ENCODE measurements around the gene TOX4.
"Not testable (repeated sequence)": the region's sequence is repeated elsewhere in the genome, so short reads cannot be mapped to it uniquely, and the experiment has no call there.

TOX4 gene

DNA sequence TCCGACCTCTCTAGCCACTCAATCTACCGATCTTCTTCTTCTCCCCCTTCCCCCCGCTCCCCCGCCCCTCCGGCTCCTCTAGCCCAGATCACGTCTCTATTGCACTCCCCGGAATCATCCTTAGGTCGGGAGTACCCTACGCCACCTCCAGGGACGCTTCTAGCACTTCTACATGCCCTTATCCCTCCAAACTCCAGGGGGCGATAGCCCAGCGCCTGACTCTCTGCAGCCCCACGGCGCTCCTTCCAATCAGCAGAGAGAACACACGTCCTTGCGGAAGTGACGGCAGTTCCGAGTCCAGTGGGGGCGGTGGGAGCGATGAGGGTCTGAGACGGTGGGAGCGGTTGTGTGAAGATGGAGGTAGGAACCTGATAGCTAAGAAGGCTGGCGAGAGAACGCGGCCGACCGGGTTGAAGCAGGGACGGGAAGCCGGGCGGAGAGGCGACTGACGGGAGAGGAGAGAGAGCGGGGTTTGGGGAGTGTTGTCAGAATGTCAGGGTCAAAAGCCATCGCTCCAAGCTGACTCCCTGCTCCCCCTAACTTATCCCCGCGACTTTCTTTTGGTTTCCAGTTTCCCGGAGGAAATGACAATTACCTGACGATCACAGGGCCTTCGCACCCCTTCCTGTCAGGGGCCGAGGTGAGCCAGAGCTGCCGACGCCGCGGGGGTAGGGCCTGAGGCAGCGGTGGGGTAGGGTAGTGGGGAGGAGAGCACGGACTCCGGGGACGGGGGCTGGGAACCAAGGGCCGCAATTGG lies at the start of gene TOX4, which contains the start of gene RAB2B:
TOX4 (plus strand) TSS at position 271 of the 757 bp plus-strand sequence; CDS start at position 355, 84 bp downstream.
RAB2B (minus strand) TSS at position 35 of the 757 bp plus-strand sequence. CDS start 87 bp downstream, outside the sequence.
- DNase-seq: peak; percentile 97 to 98

DNA sequence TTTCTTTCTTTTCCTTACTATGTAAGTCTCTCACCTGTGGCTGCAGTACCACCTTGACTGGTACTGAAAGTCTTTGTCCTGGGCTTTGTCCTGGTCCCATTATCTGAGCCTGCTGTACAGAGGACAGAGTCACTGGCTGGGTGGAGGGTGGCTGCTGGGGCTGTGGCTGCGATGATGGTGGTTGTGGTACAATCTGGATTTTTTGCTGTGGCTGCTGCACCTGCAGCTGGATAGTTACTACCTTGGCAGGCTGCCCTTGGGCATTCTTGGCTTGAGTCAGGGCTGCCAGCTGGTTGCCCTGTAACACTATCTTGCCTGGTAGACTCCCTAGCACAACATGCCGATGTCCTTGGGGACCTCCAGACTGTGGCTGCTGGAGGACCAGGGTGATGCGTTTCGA lies 48.1 kb upstream of the TOX4 start:
- DNase-seq: no peak

DNA sequence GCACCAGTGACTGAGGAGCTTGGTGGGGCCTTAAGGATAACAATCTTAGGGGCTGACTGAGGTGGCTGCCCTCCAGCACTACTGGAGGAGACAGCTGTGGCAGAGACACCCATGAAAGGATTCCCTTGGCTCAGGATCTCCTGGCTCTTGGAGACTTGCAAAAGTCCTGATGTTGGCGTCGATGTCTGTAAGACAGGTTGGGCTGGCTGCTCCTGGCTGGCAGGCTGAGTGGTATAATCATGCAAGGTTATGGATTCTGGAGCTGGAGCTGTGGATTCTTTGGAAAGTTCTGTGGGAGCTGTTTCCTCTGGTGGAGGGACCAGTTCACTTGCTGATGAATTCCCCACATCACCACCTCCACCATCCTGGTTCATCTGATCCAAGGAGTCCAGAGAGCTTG lies 45.9 kb upstream of the TOX4 start:
- no peak for DNase-seq

DNA sequence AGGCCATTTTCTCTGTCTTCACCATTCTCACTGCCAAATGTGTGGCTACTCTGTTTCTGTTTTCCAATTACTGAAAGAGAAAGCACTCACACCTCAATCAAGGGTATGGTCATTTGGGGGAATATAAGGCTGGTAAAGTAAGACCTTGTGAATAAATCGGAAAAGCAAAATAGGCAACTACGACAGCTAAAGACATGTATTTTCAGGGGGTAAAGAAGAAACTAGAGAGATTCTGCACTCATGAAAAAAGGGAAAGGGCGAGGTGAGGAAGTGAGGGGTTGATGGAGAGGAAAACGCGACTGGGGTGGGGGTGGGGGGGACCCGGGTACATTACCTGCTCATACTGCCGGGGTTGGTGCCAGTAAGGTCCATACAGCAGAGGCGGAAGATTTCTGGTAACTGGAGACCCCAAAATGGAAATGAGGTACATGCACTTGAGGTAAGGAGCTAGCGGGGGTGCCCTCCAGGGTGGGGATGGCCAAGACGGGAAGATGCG lies 40.4 kb upstream of the TOX4 start:
- no peak for DNase-seq

DNA sequence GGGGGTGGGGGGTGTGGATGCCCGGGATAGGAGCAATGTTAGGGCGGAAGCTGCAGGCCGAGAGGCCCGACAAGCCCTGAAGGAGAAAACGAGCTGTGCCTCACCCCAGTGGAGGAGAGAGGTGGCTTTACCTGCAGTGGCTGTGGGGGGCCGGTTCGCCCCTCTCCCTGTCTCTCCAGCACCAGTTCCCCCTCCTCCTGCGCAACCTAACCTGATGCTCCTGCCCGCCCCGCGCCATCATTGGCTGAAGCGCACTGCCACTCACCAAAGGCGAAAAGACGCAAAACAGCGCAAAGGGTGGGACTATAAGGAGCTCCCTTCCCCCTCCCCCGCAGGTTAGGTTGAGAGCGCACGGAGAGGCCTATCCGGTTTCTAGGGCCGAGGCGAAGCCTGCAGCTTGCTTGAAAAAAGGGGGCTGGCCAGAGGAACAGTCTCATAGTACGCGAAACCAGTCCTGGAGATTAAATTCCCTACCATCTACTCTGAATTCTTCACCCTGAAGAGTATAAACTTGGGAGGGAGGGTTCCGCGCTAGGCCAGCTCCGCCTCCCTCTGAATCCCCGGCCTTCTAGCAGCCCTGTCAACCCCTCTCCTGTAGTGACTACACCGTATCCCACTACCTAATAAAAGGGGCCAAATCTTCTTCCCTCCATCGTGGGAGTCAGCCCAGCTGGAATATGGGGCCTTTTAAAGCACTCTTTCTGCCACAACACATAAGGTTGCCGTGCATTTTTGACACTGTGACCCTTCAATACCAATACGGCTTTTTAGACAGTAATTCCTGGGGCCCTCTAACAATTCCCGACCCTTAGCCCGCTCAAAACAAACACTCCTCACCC lies 39.7 kb upstream of the TOX4 start:
- DNase-seq: peak; percentile 93 to 98

DNA sequence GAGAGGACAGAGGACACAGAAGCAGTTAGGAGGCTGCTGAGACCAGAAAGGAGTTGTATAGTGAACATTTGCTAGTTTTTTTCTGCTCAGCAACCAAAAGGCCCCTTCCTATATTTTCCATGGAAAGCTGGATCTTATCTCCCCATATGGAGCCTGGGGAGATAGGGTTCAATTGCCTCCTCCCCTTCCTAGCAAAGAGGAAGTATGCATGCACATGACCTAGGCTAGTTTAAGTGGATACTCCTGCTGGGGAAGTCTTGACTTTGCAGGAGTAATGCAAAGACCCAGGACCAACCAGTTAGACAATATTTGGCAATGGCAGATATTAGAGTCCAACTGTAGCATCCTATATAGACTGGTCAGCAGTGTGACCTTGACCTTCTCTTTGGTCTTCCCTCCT lies 36.1 kb upstream of the TOX4 start:
- no peak for DNase-seq

DNA sequence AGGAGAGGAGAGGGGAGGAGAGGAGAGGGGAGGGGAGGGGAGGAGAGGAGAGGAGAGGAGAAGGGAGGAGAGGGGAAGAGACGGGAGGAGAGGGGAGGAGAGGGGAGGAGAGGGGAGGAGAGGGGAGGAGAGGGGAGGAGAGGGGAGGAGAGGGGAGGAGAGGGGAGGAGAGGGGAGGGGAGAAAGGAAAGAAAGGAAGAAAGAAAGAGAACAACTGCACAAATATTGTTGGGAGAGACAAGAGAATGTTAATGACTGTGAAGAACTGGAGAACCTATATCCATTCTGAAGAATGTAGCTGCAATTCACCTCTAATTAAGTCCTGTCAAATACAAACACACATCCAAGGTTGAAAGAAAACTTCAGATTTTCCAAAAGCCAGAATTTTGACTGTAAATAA lies 34.3 kb upstream of the TOX4 start:
- not testable (repeated sequence) for DNase-seq

DNA sequence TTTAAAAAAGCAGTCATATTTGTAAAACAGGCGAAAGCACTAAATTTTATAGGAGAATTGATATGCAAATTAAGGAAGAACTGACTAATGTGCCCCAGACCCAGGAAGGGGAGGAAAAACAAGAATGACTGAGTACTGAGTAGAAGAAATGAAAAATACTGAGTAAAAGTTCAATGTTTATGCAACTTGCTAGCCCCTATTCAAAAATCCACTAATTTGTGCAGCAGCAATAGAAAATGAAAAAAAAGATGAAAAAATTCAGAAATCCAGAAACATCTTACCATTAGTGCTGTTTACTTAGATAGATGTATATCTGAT lies 27.1 kb upstream of the TOX4 start:
- DNase-seq: no peak

DNA sequence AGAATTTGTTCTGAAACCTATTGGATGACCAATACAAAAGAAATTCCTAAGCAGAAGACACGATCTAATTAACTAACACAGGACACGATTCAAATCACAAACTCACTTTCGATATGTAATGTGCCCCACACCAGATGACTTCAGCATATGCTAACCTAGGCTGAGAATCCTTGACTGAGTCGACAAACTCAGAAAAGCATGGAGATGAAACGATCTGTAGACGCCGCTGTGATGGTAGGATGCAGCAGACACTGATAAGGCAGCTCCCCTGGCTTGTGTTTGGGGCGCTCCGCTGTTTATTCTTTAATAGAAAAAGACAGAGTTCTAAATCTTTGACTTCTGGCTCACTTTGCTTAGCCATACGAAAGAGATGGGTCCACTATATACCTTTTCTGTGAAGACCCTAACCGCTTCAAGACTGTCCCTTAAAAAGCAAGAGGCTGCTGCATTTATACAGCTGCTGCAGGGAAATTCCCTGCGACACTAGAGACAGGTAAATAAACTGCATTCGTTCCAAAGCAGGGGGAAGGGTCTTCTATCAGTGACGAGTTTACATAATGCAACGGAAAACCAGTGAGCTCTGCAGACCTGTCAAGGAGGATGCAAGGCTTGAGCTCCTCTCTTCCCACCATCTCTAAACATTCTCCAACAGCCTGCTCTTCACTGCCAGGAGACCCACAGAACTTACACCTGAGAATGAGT lies 22.0 kb upstream of the TOX4 start:
- DNase-seq: no peak

DNA sequence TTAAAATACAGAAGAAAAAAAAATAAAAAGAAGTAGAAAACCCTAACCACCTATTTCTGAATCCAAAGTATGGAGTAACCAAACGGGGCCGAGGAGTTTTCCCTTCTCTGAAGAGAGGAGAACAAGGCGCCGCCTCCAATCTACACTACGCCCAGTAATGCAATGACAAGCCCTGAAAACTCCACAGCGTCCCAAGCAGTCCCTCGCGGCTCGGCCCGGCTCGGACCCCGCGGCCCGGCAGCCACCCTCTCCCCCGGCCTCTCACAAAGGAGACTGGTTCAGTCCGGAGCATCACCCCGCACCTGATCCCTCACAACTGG lies 21.4 kb upstream of the TOX4 start:
- no peak for DNase-seq

DNA sequence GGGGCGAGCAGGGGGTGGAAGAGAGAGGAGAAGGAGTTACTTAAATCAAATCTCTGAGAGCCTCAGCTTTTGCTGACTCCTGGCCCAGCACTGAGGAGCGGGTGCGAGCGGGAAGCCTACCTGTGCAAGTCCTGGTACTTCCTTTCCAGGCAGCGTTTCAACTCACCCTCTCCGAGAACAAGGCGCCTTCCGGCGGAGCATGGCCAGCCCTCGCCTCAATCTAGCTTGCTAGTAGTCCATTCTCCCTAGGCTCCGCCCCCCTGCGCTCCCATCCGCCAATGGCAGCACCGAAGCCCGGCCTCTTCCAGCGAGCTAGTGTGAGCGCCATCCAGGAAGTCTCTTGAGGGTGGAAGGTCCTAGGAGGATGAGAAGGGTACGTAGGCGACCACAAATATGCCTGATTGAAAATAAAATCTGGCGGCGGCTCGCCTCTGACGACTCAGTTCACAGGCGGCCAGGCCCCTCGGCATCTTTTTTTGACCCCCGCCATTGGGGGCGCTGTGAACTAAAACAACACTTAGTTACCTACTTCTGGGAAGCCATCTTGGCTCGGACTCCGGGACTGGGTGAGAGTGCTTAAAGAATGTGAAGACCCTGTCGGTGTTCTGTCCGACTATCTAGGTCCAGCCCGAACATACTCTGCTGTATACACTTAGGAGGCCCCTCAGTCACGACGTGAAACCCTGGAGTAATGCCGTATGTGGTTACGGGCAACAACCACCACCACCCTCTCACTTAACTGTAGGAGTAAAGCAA lies 20.9 kb upstream of the TOX4 start, which contains the start of gene CHD8:
CHD8 (minus strand) TSS at position 212 of the 756 bp plus-strand sequence. CDS start 24,480 bp downstream, outside the sequence.
- DNase-seq: peak; percentile 99

DNA sequence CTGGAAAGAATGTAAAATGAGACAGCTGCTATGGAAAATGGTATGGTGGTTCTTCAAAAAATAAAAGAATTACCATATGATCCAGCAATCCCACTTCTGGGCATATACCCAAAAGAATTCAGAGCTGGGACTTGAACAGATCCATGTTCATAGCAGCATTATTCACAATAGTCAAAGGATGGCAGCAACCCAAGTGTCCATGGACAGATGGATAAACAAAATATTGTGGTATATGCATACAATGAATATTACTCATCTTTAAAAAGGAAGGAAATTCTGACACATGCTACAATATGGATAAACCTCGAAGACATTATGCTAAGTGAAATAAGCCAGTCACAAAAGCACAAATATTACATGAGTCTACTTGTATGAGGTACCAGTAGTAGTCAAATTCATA lies 9.4 kb upstream of the TOX4 start:
- no peak for DNase-seq

DNA sequence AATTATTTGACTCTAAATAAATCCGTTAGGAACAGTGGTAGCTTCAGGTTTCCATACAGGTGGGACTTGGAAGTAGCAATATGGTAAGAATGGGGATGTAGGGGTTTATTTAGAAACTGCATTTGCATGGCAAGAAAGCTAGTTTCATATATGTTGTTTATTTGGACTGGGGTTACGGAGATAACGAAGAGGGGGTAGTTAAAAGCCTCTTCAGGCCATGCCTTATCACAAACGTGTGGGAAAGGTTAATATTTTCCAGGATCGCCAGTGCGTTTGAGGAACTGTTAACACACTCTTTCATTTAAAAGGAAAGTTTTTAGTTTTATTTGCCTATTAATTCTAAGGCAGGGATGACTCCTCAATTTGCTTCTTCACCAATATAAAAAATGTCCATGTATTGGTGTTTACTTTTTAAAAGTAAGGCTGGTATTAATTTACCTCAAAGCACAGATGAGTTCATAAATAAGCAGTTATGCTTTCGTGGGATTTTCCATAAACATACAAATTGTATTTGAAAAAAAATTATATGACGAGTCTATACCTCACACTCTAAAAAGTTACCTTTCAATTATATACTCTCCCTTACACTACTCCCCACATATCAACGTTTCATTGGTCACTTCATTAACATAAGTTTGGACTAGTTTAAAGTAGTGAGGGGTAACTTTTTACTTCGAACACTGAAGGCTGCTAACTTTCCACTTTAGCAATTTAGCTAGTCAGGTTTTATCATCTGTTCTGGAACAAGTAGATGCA lies 1.1 kb upstream of the TOX4 start:
- DNase-seq: no peak

DNA sequence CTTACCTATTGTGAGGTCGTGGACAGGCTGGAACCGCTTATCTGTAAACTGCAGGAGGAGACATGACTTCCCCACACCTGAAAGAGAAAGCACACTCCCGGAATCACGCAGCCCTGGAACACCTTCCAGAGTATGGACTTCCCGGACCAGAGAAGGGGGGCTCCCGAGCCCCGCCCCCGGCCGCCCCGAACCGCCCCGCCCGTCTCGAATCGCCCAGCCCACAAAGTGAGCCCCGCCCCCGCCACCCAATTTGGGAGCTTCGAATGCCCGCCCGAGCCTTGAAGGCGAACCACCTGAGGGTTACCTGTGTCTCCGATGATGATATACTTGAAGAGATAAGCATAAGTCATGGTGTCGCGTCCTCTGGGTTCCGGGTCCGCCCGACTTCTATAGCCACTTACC lies 471 bp upstream of the TOX4 start:
- DNase-seq: peak in 1 of 2 experiments; percentile 77

DNA sequence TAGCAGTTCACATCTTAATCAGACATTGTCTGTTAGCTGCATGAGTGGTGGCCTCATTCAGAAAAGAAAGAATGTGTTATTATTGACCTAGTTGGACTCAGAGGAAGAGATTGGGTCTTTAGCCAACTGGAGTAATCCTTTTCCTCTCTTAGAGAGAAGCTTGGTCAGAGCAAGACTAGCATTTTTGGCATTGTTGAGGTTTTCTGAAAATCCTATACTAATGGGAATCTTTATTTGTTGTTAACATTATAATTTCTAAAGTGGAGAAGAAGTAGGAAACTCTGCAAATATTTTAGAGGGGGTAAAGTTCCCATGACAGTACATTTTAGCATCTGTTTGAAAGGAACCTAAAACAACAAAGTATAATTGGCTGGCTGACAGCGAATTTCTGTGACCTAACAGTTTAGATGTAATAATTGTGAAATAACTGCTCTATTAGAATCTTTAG lies 9.7 kb downstream of the TOX4 start:
- no peak for DNase-seq

DNA sequence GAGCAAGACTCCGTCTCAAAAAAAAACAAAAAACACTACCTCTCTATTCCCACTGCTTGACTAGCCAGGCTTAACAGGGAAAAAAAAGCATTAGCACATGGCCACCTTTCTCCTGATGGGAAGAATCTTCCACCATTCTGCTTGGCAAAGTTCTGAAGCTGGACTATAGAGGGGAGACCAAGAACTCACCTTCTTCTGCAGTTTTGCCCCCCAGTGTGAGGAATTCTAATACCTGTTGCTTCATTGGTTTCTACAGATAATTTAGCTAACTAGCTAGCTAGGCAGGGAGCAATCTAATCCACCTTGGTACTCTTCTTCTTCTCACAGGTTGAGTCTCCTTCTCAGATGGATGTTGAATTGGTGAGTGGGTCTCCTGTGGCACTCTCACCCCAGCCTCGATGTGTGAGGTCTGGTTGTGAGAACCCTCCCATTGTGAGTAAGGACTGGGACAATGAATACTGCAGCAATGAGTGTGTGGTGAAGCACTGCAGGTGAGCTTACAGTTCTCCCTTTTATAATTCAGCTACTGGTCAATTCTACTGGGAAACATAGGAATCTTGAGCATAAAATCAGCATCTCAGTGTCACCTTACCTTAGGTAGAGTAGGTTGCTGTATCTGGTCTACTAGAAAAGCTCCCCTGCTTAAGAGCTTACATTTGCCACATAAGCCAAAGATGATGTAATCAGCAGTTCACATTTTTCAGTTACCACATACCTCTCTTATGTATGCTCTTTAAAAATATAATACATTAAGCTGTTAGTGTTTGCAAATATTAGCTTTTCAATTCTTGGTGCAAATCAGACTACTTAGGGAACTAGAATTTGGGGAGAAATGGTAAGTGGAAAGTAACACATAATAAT lies 18.1 kb downstream of the TOX4 start:
- no peak for DNase-seq

DNA sequence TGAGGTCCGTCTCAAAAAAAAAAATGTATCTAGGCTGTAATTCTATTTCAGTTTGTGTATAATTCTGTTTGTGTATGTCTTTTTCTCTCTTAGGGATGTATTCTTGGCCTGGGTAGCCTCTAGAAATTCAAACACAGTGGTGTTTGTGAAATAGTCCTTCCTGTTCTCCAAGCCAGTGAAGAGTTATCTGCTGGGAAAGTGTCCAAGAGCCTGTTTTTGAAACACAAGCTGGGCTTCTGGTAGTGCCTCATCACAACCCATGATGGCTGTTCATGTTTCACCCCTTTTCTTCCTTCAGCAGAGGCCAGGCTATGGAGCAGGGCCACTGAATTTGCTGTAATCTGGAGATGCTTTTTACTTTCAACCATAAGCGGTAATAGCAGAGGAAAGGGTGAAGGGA lies 19.5 kb downstream of the TOX4 start:
- DNase-seq: no peak

DNA sequence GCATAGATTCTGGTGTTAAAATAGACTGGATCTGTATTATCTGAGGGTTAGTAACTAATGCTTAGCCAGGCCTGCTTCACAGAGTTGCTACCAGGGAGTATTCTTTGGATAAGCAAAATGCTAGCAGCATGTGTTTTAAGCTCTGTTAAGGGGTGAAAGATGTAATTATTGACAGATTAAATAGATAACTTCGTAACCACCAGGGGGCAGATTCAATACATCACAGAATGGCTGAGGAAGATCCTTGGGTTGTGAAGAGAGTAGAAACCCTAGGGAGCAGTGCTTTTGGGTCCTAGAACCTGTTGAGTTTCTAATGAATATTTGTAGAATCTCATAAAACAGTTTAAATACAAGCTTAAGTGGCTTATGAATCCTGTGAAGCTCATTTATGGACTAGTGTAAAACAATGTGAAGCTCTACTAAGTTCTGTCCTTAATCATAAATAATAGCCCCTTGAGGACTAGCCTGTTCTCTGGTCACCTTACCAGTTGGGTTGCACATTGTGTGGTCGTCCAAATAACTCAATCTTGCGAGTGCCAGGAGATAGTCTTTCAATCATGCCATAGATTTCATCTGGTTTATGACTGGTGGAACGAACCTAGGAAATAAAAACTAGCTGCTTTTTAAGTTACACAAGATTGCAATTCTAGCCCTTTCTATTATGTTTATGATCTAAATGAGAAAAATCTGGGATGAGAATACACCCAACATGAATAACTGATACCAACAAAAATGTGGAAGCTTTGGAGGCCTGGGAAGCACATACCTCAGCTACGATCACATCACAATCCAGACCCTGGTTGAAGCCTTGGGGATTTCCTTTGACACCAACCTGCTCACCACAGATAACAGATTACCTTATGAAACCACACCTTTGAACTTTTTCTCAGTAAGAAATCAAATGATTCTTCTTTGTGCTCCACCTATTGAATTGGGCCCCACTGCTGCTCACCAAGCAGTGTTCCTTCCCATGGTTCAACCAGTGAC lies 21.8 kb downstream of the TOX4 start:
- DNase-seq: peak in 1 of 2 experiments; percentile 2

DNA sequence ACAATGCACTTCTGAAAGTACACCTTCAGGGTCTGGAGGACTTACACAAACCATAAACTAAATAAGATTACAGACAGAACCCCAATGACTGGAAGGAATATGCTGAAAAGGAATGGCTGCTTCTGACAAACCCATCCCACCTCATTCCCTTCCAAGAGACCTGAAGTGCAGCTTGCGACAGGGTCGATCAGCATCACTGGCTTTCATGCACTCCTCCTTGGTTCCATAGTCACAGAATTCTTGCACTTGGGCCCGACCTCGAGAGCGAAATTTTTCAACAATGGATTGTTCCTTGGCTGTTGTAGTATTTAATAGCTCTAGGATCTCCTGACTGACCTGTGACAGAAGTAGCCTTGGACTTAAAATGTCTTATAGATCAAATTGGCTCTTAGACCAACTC lies 24.6 kb downstream of the TOX4 start:
- no peak for DNase-seq

DNA sequence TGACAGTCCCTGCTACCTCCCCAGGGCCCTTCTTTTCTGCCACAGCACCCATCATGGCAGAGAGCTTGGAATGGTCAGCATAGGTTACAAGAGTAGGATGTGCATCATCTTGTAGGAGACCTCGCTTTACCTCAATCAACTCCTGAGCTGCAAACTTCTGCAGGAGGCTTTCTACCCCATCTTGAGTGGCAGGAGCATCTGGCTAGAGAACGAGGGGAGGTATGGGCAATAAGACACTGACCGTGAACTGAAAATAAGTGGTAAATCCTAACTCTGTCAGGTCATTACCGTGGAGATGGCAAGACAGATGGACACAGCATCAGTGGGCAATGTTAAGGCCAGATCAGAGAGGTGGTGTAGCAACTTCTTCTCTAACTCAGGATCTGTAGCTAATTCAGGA lies 26.4 kb downstream of the TOX4 start:
- DNase-seq: no peak
